Osteocyte (in vitro differentiated cells): Measurements from ENCODE around the gene DENND5B. TPM values are rescaled to one million over a fixed set of nuclear protein-coding genes. Genes with fewer than 3 reads are reported as not detected.

Experiments used
- DNase-seq: peaks from one replicate; pipeline ENCODE4 v3.0.0; 2021; ENCODE audit warnings: mixed read lengths; ENCODE audit not compliant: unreplicated experiment; ENCODE audit errors: extremely low spot score
- H3K27ac Mint-ChIP-seq: one replicate; pipeline ENCODE4 v1.8.0; 2021; ENCODE audit warnings: mild to moderate bottlenecking, mixed read lengths; ENCODE audit not compliant: unreplicated experiment
- H3K27me3 Mint-ChIP-seq: one replicate; pipeline ENCODE4 v1.8.0; 2021; ENCODE audit warnings: mixed read lengths; ENCODE audit not compliant: unreplicated experiment
- H3K36me3 Mint-ChIP-seq: one replicate; pipeline ENCODE4 v1.8.0; 2021; ENCODE audit warnings: mixed read lengths; ENCODE audit not compliant: unreplicated experiment
- H3K4me1 Mint-ChIP-seq: one replicate; pipeline ENCODE4 v1.8.0; 2021; ENCODE audit warnings: mixed read lengths; ENCODE audit not compliant: unreplicated experiment
- H3K4me3 Mint-ChIP-seq: one replicate; pipeline ENCODE4 v1.8.0; 2021; ENCODE audit warnings: mild to moderate bottlenecking, moderate library complexity, mixed read lengths; ENCODE audit not compliant: unreplicated experiment
- H3K9me3 Mint-ChIP-seq: one replicate; pipeline ENCODE4 v1.8.0; 2021; ENCODE audit warnings: mixed read lengths; ENCODE audit not compliant: unreplicated experiment
- CTCF ChIP-seq: fragments of 200-600 bp; sonication (generic); IDR thresholded peaks from 2 replicates; pipeline ENCODE4 v1.5.0; 2021; ENCODE audit warnings: antibody characterized with exemption, mild to moderate bottlenecking, moderate library complexity
- total RNA-seq: library from RNA; stranded (reverse); gene quantifications from 2 replicates; pipeline ENCODE4 v1.2.1, GENCODE V29; 2021

DENND5B gene
- total RNA-seq, 1 donor from 2014 or later: 17.8 TPM

GRCh38 chr12:31594681-31595080 lies 3.7 kb upstream of the DENND5B start:
- no peak overlapping the region for H3K4me3 Mint-ChIP-seq
- no peak overlapping the region for H3K27ac Mint-ChIP-seq
- DNase-seq: no peak
- TF ChIP-seq CTCF: no peak
- no peaks in the 10 kb centered on the region for H3K9me3 Mint-ChIP-seq
- H3K27me3 Mint-ChIP-seq: peaks cover 3% of the 10 kb centered on the region
- peaks cover 6% of the 10 kb centered on the region for H3K4me1 Mint-ChIP-seq
- H3K36me3 Mint-ChIP-seq: no peaks in the 10 kb centered on the region

- peaks cover 3% of the 10 kb centered on the region for H3K27me3 Mint-ChIP-seq
- H3K4me1 Mint-ChIP-seq: peaks cover 24% of the 10 kb centered on the region
- TF ChIP-seq CTCF: no peak
- no peak for DNase-seq
- H3K36me3 Mint-ChIP-seq: no peaks in the 10 kb centered on the region
- no peaks in the 10 kb centered on the region for H3K9me3 Mint-ChIP-seq
- peak overlapping the region; percentile 91 for H3K27ac Mint-ChIP-seq
- peak overlapping the region; percentile 83 for H3K4me3 Mint-ChIP-seq
Measured at GRCh38 chr12:31591380-31591901, 505 bp upstream of the DENND5B start.

GRCh38 chr12:31589904-31590641 lies 863 bp downstream of the DENND5B start:
- peak overlapping the region; percentile 94 for H3K4me3 Mint-ChIP-seq
- no peaks in the 10 kb centered on the region for H3K36me3 Mint-ChIP-seq
- peak overlapping the region; percentile 94 for H3K27ac Mint-ChIP-seq
- peak; percentile 22 for TF ChIP-seq CTCF
- H3K4me1 Mint-ChIP-seq: peaks cover 32% of the 10 kb centered on the region
- peak; percentile 87 for DNase-seq
- no peaks in the 10 kb centered on the region for H3K9me3 Mint-ChIP-seq
- H3K27me3 Mint-ChIP-seq: no peaks in the 10 kb centered on the region

- Mint-ChIP-seq H3K36me3 (no peaks in the 10 kb centered on the region), H3K9me3 (no peaks in the 10 kb centered on the region), H3K27ac (peak overlapping the region; percentile 94), H3K4me3 (peak overlapping the region; percentile 94), H3K4me1 (peaks cover 35% of the 10 kb centered on the region), H3K27me3 (no peaks in the 10 kb centered on the region)
- peak; percentile 87 for DNase-seq
- no peak for TF ChIP-seq CTCF
Measured at GRCh38 chr12:31589598-31589903, 1.4 kb downstream of the DENND5B start.

GRCh38 chr12:31588976-31589375 lies 2.0 kb downstream of the DENND5B start:
- peak overlapping the region; percentile 94 for H3K27ac Mint-ChIP-seq
- H3K9me3 Mint-ChIP-seq: no peaks in the 10 kb centered on the region
- TF ChIP-seq CTCF: no peak
- peak overlapping the region; percentile 94 for H3K4me3 Mint-ChIP-seq
- no peaks in the 10 kb centered on the region for H3K27me3 Mint-ChIP-seq
- no peaks in the 10 kb centered on the region for H3K36me3 Mint-ChIP-seq
- H3K4me1 Mint-ChIP-seq: peaks cover 37% of the 10 kb centered on the region
- no peak for DNase-seq
